NT2/D1 (cell line): ENCODE data around the gene SMIM29.

Experiments used
- SUZ12 ChIP-seq: IDR thresholded peaks from 2 replicates; pipeline ENCODE4 v1.6.1; 2011; ENCODE audit not compliant: insufficient read length, insufficient read depth; ENCODE audit errors: extremely low read depth
- YY1 ChIP-seq: IDR thresholded peaks from 2 replicates; pipeline ENCODE4 v1.6.1; 2011; ENCODE audit not compliant: insufficient read length, insufficient read depth
- ZNF274 ChIP-seq: IDR thresholded peaks from 2 replicates; pipeline ENCODE4 v1.6.1; 2011; ENCODE audit warnings: mild to moderate bottlenecking, low read depth, low read length

DNA sequence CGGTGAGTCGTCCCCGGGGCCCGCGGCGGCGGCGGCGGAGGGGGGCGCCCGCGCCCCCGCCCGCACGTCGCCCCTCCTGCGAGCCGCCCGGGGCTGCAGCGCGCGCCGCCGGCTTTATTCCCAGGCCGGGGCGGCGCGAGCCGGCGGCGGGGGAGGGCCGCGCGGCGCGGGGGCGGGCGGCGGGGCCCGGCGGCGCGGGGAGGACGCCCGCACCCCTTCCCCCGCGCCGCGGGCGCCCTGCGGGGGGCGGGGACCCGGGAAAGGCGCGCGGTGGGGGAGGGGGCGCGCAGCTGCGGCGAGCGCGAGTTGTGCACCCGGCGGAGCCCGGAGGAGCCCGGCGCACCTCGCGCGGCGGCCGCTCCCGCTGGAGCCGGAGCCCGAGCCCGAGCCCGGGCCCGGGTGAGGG, 11.5 kb downstream of the SMIM29 start:
- TF ChIP-seq ZNF274 (no peak), SUZ12 (no peak), YY1 (no peak)
